GM19468 (cell line): ENCODE data around the gene LAMP5.

ENCODE experiments used
- ATAC-seq: cut with Tn5 transposase; IDR thresholded peaks from one replicate; pipeline ENCODE4 v1.9.1; 2021; ENCODE audit warnings: mild to moderate bottlenecking, moderate library complexity, moderate number of reproducible peaks; ENCODE audit not compliant: unreplicated experiment; ENCODE audit errors: extremely low read depth

Gene LAMP5

DNA sequence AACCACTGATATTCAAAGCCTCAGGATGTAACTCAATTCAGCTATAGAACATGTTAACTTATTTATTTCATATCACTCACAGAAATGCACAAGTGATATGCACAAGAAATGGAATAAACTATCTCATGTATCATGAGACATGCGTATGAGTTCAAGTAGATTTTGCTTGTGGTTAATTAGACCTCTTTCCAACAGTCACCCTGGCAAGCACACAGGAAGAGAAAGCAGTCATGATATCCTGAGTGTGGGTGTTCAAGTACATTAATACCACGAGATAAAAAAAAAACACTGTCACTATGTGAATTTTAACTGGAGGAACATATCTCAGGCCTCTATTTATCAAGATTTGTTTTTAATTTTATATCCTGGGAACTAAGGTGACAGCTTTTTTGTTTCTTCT is 64.2 kb downstream of the LAMP5 start:
- no peak for ATAC-seq
